Neural cell (in vitro differentiated cells): ENCODE results near the gene EEF1A2.
A peak's percentile ranks its signal among the peaks of the same experiment; 100 is the strongest.

Experiments
- EZH2 ChIP-seq: fragments of 200-600, 300-800 bp; shearing (Covaris generic), sonication (generic); IDR thresholded peaks from 2 replicates; pipeline ENCODE4 v1.6.1; 2014; ENCODE audit warnings: antibody characterized with exemption, low read length, borderline replicate concordance, mild to moderate bottlenecking; ENCODE audit not compliant: insufficient read depth, poor library complexity, severe bottlenecking
- POLR2AphosphoS5 ChIP-seq: IDR thresholded peaks from 2 replicates; pipeline ENCODE4 v1.6.1; 2012
- REST ChIP-seq: IDR thresholded peaks from 2 replicates; pipeline ENCODE4 v1.6.1; 2012; ENCODE audit warnings: borderline replicate concordance

- TF ChIP-seq REST (no peak), POLR2AphosphoS5 (peak; percentile 16), EZH2 (no peak)
Measured at GRCh38 chr20:63478346-63479302, 20.3 kb downstream of the EEF1A2 start.
